GM23338 (cell line): ENCODE results near the gene OXNAD1. TPM values are rescaled to one million over a fixed set of nuclear protein-coding genes. Genes with fewer than 3 reads are reported as not detected.

Source experiments
- ATAC-seq: fragments of 200-7000 bp; cut with Tn5 transposase; 3 replicates; pipeline ENCODE4 v1.9.1; 2020
- DNase-seq: peaks from one replicate; pipeline ENCODE4 v3.0.0-alpha.2; 2015; ENCODE audit warnings: low spot score
- H2AFZ ChIP-seq: fragments of 200-600 bp; sonication (generic); 2 replicates; pipeline ENCODE4 v1.8.0; 2016; ENCODE audit warnings: antibody characterized with exemption, mild to moderate bottlenecking, moderate library complexity
- H3F3A ChIP-seq: fragments of 200-600 bp; sonication (generic); replicated peaks from 2 replicates; pipeline ENCODE4 v1.8.0; 2017; ENCODE audit warnings: antibody characterized with exemption, mixed run types, low read depth
- H3K27ac ChIP-seq: fragments of 200-600 bp; sonication (generic); 2 replicates; pipeline ENCODE4 v1.6.1; 2016; ENCODE audit warnings: low read depth
- H3K27me3 ChIP-seq: fragments of 200-600 bp; sonication (generic); 2 replicates; pipeline ENCODE4 v1.8.0; 2016; ENCODE audit warnings: mild to moderate bottlenecking, mixed run types, moderate library complexity; ENCODE audit not compliant: insufficient read depth
- H3K36me3 ChIP-seq: fragments of 200-600 bp; sonication (generic); 2 replicates; pipeline ENCODE4 v1.8.0; 2016; ENCODE audit warnings: mild to moderate bottlenecking; ENCODE audit not compliant: insufficient read depth
- H3K4me1 ChIP-seq: fragments of 200-600 bp; sonication (generic); 2 replicates; pipeline ENCODE4 v1.8.0; 2016; ENCODE audit warnings: mild to moderate bottlenecking, moderate library complexity; ENCODE audit not compliant: insufficient read depth
- H3K4me2 ChIP-seq: fragments of 200-600 bp; sonication (generic); 2 replicates; pipeline ENCODE4 v1.7.1; 2017; ENCODE audit warnings: mixed run types
- H3K4me3 ChIP-seq: fragments of 200-600 bp; sonication (generic); 2 replicates; pipeline ENCODE4 v1.6.1; 2016; ENCODE audit warnings: mixed run types
- H3K79me2 ChIP-seq: fragments of 200-600 bp; sonication (generic); replicated peaks from 2 replicates; pipeline ENCODE4 v1.8.0; 2017; ENCODE audit warnings: mild to moderate bottlenecking; ENCODE audit not compliant: insufficient read depth
- H3K9me2 ChIP-seq: fragments of 200-600 bp; sonication (generic); 2 replicates; pipeline ENCODE4 v1.8.0; 2017; ENCODE audit not compliant: insufficient read depth
- H4K20me1 ChIP-seq: fragments of 200-600 bp; sonication (generic); replicated peaks from 2 replicates; pipeline ENCODE4 v1.8.0; 2017; ENCODE audit warnings: mild to moderate bottlenecking; ENCODE audit not compliant: insufficient read depth
- H3K27ac Mint-ChIP-seq: 2 replicates; pipeline ENCODE4 v1.8.0; 2020; ENCODE audit warnings: inconsistent platforms, mild to moderate bottlenecking, moderate library complexity, mixed read lengths
- H3K27me3 Mint-ChIP-seq: 3 replicates; pipeline ENCODE4 v1.8.0; 2022; ENCODE audit warnings: low read depth, mild to moderate bottlenecking, moderate library complexity, mixed read lengths, inconsistent platforms; ENCODE audit not compliant: insufficient read depth, poor library complexity
- H3K36me3 Mint-ChIP-seq: 3 replicates; pipeline ENCODE4 v1.8.0; 2021; ENCODE audit warnings: low read depth, mild to moderate bottlenecking, inconsistent platforms, moderate library complexity, mixed read lengths
- H3K4me1 Mint-ChIP-seq: 3 replicates; pipeline ENCODE4 v1.8.0; 2020; ENCODE audit warnings: mild to moderate bottlenecking, inconsistent platforms, mixed read lengths
- H3K4me3 Mint-ChIP-seq: 3 replicates; pipeline ENCODE4 v1.8.0; 2021; ENCODE audit warnings: moderate library complexity, mild to moderate bottlenecking, inconsistent platforms, mixed read lengths
- H3K9me3 Mint-ChIP-seq: 3 replicates; pipeline ENCODE4 v1.8.0; 2020; ENCODE audit warnings: moderate library complexity, mild to moderate bottlenecking, inconsistent platforms, mixed read lengths
- CREB1 ChIP-seq: fragments of 250-450 bp; sonication (Bioruptor Pico); IDR thresholded peaks from 2 replicates; pipeline ENCODE4 v1.5.0; 2020; ENCODE audit warnings: low read depth, mild to moderate bottlenecking, moderate library complexity
- EZH2 ChIP-seq: fragments of 200-600 bp; sonication (generic); IDR thresholded peaks from one replicate; pipeline ENCODE4 v1.8.0; 2017; ENCODE audit warnings: antibody characterized with exemption, mild to moderate bottlenecking, low read depth; ENCODE audit not compliant: unreplicated experiment
- EZH2phosphoT487 ChIP-seq: fragments of 200-600 bp; sonication (generic); IDR thresholded peaks from one replicate; pipeline ENCODE4 v1.8.1; 2018; ENCODE audit warnings: antibody characterized with exemption; ENCODE audit not compliant: unreplicated experiment
- JUNB ChIP-seq: IDR thresholded peaks from one replicate; pipeline ENCODE4 v1.6.1; 2016; ENCODE audit warnings: antibody characterized with exemption; ENCODE audit not compliant: unreplicated experiment
- NANOG ChIP-seq: IDR thresholded peaks from 2 replicates; pipeline ENCODE4 v1.6.1; 2016; ENCODE audit warnings: antibody characterized with exemption, borderline replicate concordance
- POLR2AphosphoS5 ChIP-seq: IDR thresholded peaks from 2 replicates; pipeline ENCODE4 v1.6.1; 2016; ENCODE audit warnings: antibody characterized with exemption, low read depth
- STAT1 ChIP-seq: IDR thresholded peaks from one replicate; pipeline ENCODE4 v1.6.1; 2016; ENCODE audit warnings: antibody characterized with exemption; ENCODE audit not compliant: unreplicated experiment
- ZNF114 ChIP-seq: fragments of 250-450 bp; sonication (Bioruptor Pico); IDR thresholded peaks from 2 replicates; pipeline ENCODE4 v1.5.0; 2020; ENCODE audit warnings: mild to moderate bottlenecking, moderate library complexity
- ZNF331 ChIP-seq: fragments of 250-450 bp; sonication (Bioruptor Pico); IDR thresholded peaks from 2 replicates; pipeline ENCODE4 v1.5.0; 2020; ENCODE audit warnings: low read depth, mild to moderate bottlenecking, moderate library complexity
- ZNF462 ChIP-seq: fragments of 250-450 bp; sonication (Bioruptor Pico); IDR thresholded peaks from 2 replicates; pipeline ENCODE4 v1.5.0; 2020; ENCODE audit warnings: mild to moderate bottlenecking, moderate library complexity
- polyA plus RNA-seq: library from polyadenylated mRNA; unstranded; fragments of >200 nt; fragmentation: Nextera tagmentation; extraction: Ambion mirVana; gene quantifications from 2 replicates; pipeline ENCODE4 v1.2.1, GENCODE V29; 2016
- total RNA-seq: library from RNA; depleted of rRNA; stranded (reverse); fragments of >200 nt; shearing (Covaris generic); gene quantifications from 2 replicates; pipeline ENCODE4 v1.2.3, GENCODE V29; 2014
- TF ChIP-seq, protein P1 (sequence below): IDR thresholded peaks from one replicate; pipeline ENCODE4 v1.6.1; 2018; ENCODE audit warnings: antibody characterized with exemption; ENCODE audit not compliant: unreplicated experiment
- TF ChIP-seq, protein P2 (sequence below): IDR thresholded peaks from 2 replicates; pipeline ENCODE4 v1.6.1; 2016; ENCODE audit warnings: antibody characterized with exemption
- TF ChIP-seq, protein P3 (sequence below), 2 experiments: fragments of 200-600 bp in 1 of 2; sonication (generic) in 1 of 2; conservative IDR thresholded peaks; 2 replicates each; pipeline versions ENCODE4 v1.5.1 to v1.6.1; 2016 to 2017; ENCODE audit warnings: antibody characterized with exemption in 2 of 2, low read depth in 2 of 2, mild to moderate bottlenecking in 2 of 2, moderate library complexity in 1 of 2

OXNAD1 gene
- total and polyA plus RNA-seq, 2 experiments from 2014 or later: 22.9 to 34.2 TPM

- Histone ChIP-seq H3K36me3 (no peaks in the 10 kb centered on the region), H3K27ac (no peak overlapping the region), H4K20me1 (no peaks in the 10 kb centered on the region), H3K4me3 (no peak overlapping the region), H3K9me2 (no peaks in the 10 kb centered on the region), H2AFZ (no peak overlapping the region), H3K27me3 (no peaks in the 10 kb centered on the region), H3K4me2 (no peak overlapping the region), H3K4me1 (0 out of 2 replicates have a peak, but pooled peaks cover 6% of the 10 kb centered on the region), H3K79me2 (no peaks in the 10 kb centered on the region), H3F3A (no peaks in the 10 kb centered on the region)
- peaks cover 2% of the 10 kb centered on the region for H3K4me1 Mint-ChIP-seq
- peaks cover 8% of the 10 kb centered on the region for H3K27me3 Mint-ChIP-seq
- TF ChIP-seq NANOG: no peak
- no peak for TF ChIP-seq ZNF114 (CRISPR knock-in tag)
- TF ChIP-seq STAT1: no peak
- TF ChIP-seq, protein P1, sequence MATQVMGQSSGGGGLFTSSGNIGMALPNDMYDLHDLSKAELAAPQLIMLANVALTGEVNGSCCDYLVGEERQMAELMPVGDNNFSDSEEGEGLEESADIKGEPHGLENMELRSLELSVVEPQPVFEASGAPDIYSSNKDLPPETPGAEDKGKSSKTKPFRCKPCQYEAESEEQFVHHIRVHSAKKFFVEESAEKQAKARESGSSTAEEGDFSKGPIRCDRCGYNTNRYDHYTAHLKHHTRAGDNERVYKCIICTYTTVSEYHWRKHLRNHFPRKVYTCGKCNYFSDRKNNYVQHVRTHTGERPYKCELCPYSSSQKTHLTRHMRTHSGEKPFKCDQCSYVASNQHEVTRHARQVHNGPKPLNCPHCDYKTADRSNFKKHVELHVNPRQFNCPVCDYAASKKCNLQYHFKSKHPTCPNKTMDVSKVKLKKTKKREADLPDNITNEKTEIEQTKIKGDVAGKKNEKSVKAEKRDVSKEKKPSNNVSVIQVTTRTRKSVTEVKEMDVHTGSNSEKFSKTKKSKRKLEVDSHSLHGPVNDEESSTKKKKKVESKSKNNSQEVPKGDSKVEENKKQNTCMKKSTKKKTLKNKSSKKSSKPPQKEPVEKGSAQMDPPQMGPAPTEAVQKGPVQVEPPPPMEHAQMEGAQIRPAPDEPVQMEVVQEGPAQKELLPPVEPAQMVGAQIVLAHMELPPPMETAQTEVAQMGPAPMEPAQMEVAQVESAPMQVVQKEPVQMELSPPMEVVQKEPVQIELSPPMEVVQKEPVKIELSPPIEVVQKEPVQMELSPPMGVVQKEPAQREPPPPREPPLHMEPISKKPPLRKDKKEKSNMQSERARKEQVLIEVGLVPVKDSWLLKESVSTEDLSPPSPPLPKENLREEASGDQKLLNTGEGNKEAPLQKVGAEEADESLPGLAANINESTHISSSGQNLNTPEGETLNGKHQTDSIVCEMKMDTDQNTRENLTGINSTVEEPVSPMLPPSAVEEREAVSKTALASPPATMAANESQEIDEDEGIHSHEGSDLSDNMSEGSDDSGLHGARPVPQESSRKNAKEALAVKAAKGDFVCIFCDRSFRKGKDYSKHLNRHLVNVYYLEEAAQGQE: no peak
- TF ChIP-seq ZNF331 (CRISPR knock-in tag): no peak
- TF ChIP-seq, protein P2, sequence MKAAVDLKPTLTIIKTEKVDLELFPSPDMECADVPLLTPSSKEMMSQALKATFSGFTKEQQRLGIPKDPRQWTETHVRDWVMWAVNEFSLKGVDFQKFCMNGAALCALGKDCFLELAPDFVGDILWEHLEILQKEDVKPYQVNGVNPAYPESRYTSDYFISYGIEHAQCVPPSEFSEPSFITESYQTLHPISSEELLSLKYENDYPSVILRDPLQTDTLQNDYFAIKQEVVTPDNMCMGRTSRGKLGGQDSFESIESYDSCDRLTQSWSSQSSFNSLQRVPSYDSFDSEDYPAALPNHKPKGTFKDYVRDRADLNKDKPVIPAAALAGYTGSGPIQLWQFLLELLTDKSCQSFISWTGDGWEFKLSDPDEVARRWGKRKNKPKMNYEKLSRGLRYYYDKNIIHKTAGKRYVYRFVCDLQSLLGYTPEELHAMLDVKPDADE: no peak
- TF ChIP-seq CREB1 (CRISPR knock-in tag): no peak
- no peak for TF ChIP-seq POLR2AphosphoS5
- no peak for TF ChIP-seq EZH2
- TF ChIP-seq, protein P3, sequence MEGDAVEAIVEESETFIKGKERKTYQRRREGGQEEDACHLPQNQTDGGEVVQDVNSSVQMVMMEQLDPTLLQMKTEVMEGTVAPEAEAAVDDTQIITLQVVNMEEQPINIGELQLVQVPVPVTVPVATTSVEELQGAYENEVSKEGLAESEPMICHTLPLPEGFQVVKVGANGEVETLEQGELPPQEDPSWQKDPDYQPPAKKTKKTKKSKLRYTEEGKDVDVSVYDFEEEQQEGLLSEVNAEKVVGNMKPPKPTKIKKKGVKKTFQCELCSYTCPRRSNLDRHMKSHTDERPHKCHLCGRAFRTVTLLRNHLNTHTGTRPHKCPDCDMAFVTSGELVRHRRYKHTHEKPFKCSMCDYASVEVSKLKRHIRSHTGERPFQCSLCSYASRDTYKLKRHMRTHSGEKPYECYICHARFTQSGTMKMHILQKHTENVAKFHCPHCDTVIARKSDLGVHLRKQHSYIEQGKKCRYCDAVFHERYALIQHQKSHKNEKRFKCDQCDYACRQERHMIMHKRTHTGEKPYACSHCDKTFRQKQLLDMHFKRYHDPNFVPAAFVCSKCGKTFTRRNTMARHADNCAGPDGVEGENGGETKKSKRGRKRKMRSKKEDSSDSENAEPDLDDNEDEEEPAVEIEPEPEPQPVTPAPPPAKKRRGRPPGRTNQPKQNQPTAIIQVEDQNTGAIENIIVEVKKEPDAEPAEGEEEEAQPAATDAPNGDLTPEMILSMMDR (conservative IDR thresholded peaks at IDR 0.05; ENCODE audit: low read depth in 2 of 2): no peak
- TF ChIP-seq EZH2phosphoT487: no peak
- TF ChIP-seq ZNF462 (CRISPR knock-in tag): no peak
- no peak for TF ChIP-seq JUNB
- H3K36me3 Mint-ChIP-seq: peaks cover 45% of the 10 kb centered on the region
- peaks cover 10% of the 10 kb centered on the region for H3K9me3 Mint-ChIP-seq
- H3K27ac Mint-ChIP-seq: peak overlapping the region; percentile 4; the same call in 1 of the 2 replicates
- no peak overlapping the region for H3K4me3 Mint-ChIP-seq
- ATAC-seq (no peak), DNase-seq (no peak)
Observed at GRCh38 chr3:16335333-16335732, 70.3 kb downstream of the OXNAD1 start.
